T-helper 2 cell (primary cell): ENCODE measurements around the gene FAT1.

Source experiments
- DNase-seq, 5 experiments: peaks; one replicate each; pipeline versions ENCODE4 v3.0.0 to v3.0.0-alpha.2; 2012 to 2022

The FAT1 gene

GRCh38 chr4:186754976-186755375 lies 31.3 kb upstream of the FAT1 start:
- DNase-seq: no peak

GRCh38 chr4:186752325-186752724 lies 28.7 kb upstream of the FAT1 start:
- DNase-seq: no peak

- no peak for DNase-seq
Measured at GRCh38 chr4:186749611-186750281, 26.1 kb upstream of the FAT1 start.

- DNase-seq: no peak
Measured at GRCh38 chr4:186746581-186746980, 22.9 kb upstream of the FAT1 start.

- DNase-seq: no peak
Measured at GRCh38 chr4:186743261-186743660, 19.6 kb upstream of the FAT1 start.

GRCh38 chr4:186740822-186741221 lies 17.2 kb upstream of the FAT1 start:
- no peak for DNase-seq

GRCh38 chr4:186739802-186740434 lies 16.3 kb upstream of the FAT1 start:
- no peak for DNase-seq

- DNase-seq: no peak
Measured at GRCh38 chr4:186739317-186739716, 15.7 kb upstream of the FAT1 start.

GRCh38 chr4:186738421-186738820 lies 14.8 kb upstream of the FAT1 start:
- DNase-seq: no peak

- DNase-seq: no peak
Measured at GRCh38 chr4:186737427-186737826, 13.8 kb upstream of the FAT1 start.

GRCh38 chr4:186736466-186736865 lies 12.8 kb upstream of the FAT1 start:
- no peak for DNase-seq

- DNase-seq: no peak
Measured at GRCh38 chr4:186734251-186734650, 10.6 kb upstream of the FAT1 start.

- DNase-seq: no peak
Measured at GRCh38 chr4:186733778-186734177, 10.1 kb upstream of the FAT1 start.

- no peak for DNase-seq
Measured at GRCh38 chr4:186730621-186731020, 7.0 kb upstream of the FAT1 start.

- no peak for DNase-seq
Measured at GRCh38 chr4:186729856-186730255, 6.2 kb upstream of the FAT1 start.

- no peak for DNase-seq
Measured at GRCh38 chr4:186728631-186729271, 5.1 kb upstream of the FAT1 start.

- DNase-seq: no peak
Measured at GRCh38 chr4:186727977-186728519, 4.4 kb upstream of the FAT1 start.

GRCh38 chr4:186727169-186727976 lies 3.7 kb upstream of the FAT1 start:
- no peak for DNase-seq

- DNase-seq: peak in 1 of 5 experiments; percentile 21
Measured at GRCh38 chr4:186726426-186727168, 2.9 kb upstream of the FAT1 start.

GRCh38 chr4:186725469-186726425 lies 2.1 kb upstream of the FAT1 start:
- peak in 1 of 5 experiments; percentile 62 for DNase-seq

GRCh38 chr4:186724864-186725468 lies 1.3 kb upstream of the FAT1 start:
- no peak for DNase-seq
